ENCODE results near the gene MTMR3. TPM values are rescaled to one million over a fixed set of nuclear protein-coding genes. Genes with fewer than 3 reads are reported as not detected.

MTMR3 gene
- total RNA-seq (2021; ENCODE audit: unreplicated experiment) = 26.8 TPM
- polyA plus RNA-seq (2012; ENCODE audit: insufficient read length) = 16.7 TPM
- Bru-seq, nascent RNA = percentile 78 among the genes with signal in this experiment
- percentile 69 among the genes with signal in this experiment for BruChase-seq, experiment 1, labeled RNA remaining after a 2-hour chase
- BruChase-seq, experiment 2, labeled RNA remaining after a 6-hour chase = percentile 69 among the genes with signal in this experiment
- long read RNA-seq, full-length matches to known transcripts = 4 of 13 reads
- long read RNA-seq, partial matches to known transcripts = 1 of 13 reads
- long read RNA-seq, other reads (novel, unspliced or antisense) = 8 of 13 reads

GRCh38 chr22:29883045-29883774 lies at the start of gene MTMR3:
MTMR3 (plus strand) TSS chr22:29883174; CDS start chr22:29971060, 87,886 bp downstream.
- ATAC-seq (peak; percentile 95), DNase-seq (ENCODE audit: low read depth, low spot score) (peak; percentile 33)
- Histone ChIP-seq H3K4me3 (ENCODE audit: low read depth in 2 of 2, low read length in 2 of 2) (peak within 1 kb of the TSS; percentile 73 to 77), H3K4me1 (ENCODE audit: control insufficient read depth, insufficient read depth, low read length) (peaks cover 11% of the 10 kb centered on the region), H3K9me3 (ENCODE audit: control insufficient read depth, insufficient read depth, low read depth, low read length) (no peaks in the 10 kb centered on the region), H3K27me3 (ENCODE audit: control insufficient read depth, insufficient read depth, low read length) (no peaks in the 10 kb centered on the region), H3K27ac (ENCODE audit: low read length) (peak within 1 kb of the TSS; percentile 73), H3K36me3 (ENCODE audit: control insufficient read depth, insufficient read depth, low read length) (no peaks in the 10 kb centered on the region)
- TF ChIP-seq REST (IDR thresholded peaks at IDR 0.05; ENCODE audit: insufficient read depth in 1 of 2, low read depth in 2 of 2, low read length in 1 of 2) (no peak), TCF7L2 (IDR thresholded peaks at IDR 0.05; ENCODE audit: low read depth, low read length) (no peak), CTCF (IDR thresholded peaks at IDR 0.05) (peak; percentile 51), POLR2AphosphoS5 (IDR thresholded peaks at IDR 0.05; ENCODE audit: low read depth, low read length) (0 out of 2 replicates have a peak, but pooled peaks have one; percentile 32), SIN3A (IDR thresholded peaks at IDR 0.05; ENCODE audit: borderline replicate concordance, insufficient read depth, low read depth, low read length) (no peak)
- in situ Hi-C loops (cut with HindIII; ENCODE audit: low pct_unique_long_range_greater_than_20kb, low sequenced_read_pairs) = no loop called here
- ChIA-PET POLR2A (no interaction called here), CTCF (interaction anchor here (0.6 to 0.7 kb wide), 3 partner anchors 19 to 64 kb away, joined by 3 to 5 read pairs (median 3); no protein-coding TSS in a partner anchor)
- no TSS peak for BruUV-seq (replicated peaks)
- intact Hi-C loops (cut with micrococcal nuclease; ENCODE audit: unreplicated experiment) = no loop called here

GRCh38 chr22:29833392-29833965 lies 49.5 kb upstream of the MTMR3 start:
- intact Hi-C loops (cut with micrococcal nuclease; ENCODE audit: unreplicated experiment) = no loop called here

More at GRCh38 chr22:29833392-29833965, 49.5 kb upstream of the MTMR3 start:
- Histone ChIP-seq H3K9me3 (ENCODE audit: control insufficient read depth, insufficient read depth, low read depth, low read length) (no peaks in the 10 kb centered on the region), H3K36me3 (ENCODE audit: control insufficient read depth, insufficient read depth, low read length) (no peaks in the 10 kb centered on the region), H3K27me3 (ENCODE audit: control insufficient read depth, insufficient read depth, low read length) (no peaks in the 10 kb centered on the region), H3K4me3 (ENCODE audit: low read depth in 2 of 2, low read length in 2 of 2) (no peak overlapping the region), H3K27ac (ENCODE audit: low read length) (no peak overlapping the region), H3K4me1 (ENCODE audit: control insufficient read depth, insufficient read depth, low read length) (no peaks in the 10 kb centered on the region)
- no peak for DNase-seq (ENCODE audit: low read depth, low spot score)
- no TSS peak for BruUV-seq (replicated peaks)
- TF ChIP-seq REST (IDR thresholded peaks at IDR 0.05; ENCODE audit: insufficient read depth in 1 of 2, low read depth in 2 of 2, low read length in 1 of 2) = no peak
- TF ChIP-seq POLR2AphosphoS5 (IDR thresholded peaks at IDR 0.05; ENCODE audit: low read depth, low read length) = no peak
- no peak for TF ChIP-seq SIN3A (IDR thresholded peaks at IDR 0.05; ENCODE audit: borderline replicate concordance, insufficient read depth, low read depth, low read length)
- TF ChIP-seq CTCF (IDR thresholded peaks at IDR 0.05) = no peak
- no peak for TF ChIP-seq TCF7L2 (IDR thresholded peaks at IDR 0.05; ENCODE audit: low read depth, low read length)
- ChIA-PET CTCF (no interaction called here), POLR2A (no interaction called here)
- in situ Hi-C loops (cut with HindIII; ENCODE audit: low pct_unique_long_range_greater_than_20kb, low sequenced_read_pairs) = no loop called here
- ATAC-seq = no peak

All from Panc1 (cell line).